ENCODE results near the gene OBSCN. TPM values are rescaled to one million over a fixed set of nuclear protein-coding genes. Genes with fewer than 3 reads are reported as not detected.

OBSCN gene
- total and polyA plus RNA-seq, 5 experiments from 2014 or later = 0.56 to 102 (median 4.9) TPM

DNA sequence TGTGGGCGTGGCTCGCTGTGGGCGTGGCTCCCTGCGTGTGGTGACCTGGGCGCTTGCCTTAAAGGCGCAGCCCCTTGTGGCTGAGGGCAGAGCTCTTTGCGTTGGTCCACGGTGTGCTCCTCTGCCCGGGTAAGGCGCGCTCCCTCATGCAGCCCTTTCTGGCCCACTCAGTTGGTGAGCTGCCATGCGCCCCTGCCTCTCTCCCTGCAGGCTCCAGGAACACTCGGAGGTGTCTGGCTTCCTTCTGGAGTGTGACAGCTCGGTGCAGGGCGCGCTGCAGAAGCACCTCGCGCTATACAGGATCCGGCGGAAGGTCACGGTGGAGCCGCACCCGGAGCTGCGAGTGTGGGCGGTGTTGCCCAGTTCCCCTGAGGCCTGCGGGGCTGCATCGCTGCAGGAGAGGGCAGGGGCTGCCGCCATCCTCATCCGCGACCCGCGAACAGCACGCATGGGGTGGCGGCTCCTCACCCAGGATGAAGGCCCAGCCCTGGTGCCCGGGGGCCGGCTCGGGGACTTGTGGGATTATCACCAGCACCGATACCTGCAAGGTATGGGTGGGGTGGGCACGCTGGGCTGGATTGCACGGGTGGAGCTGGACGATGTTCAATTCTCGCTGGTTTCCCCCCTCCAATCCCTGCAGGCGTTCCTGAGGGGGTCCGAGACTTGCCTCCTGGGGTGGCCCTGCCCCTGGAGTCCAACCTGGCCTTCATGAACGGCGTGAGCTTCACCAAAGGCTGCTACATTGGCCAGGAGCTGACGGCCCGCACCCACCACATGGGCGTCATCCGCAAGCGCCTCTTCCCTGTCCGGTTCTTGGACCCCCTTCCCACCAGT, 33.1 kb upstream of the OBSCN start:
- Mint-ChIP-seq H3K27ac (peak overlapping the region in 1 of 10 donors; percentile 40), H3K9me3 (no peaks in the 10 kb centered on the region), H3K36me3 (peaks cover 0 to 9% (median 0%) of the 10 kb centered on the region in 3 donors), H3K27me3 (no peaks in the 10 kb centered on the region), H3K4me1 (peaks cover 6 to 16% (median 14%) of the 10 kb centered on the region in 4 donors), H3K4me3 (no peak overlapping the region)
- POLR2A ChIA-PET = no interaction called here
- peak in 4 of 10 donors; percentile 37 to 54 (median 48) for DNase-seq
- peak; percentile 19 to 65 for ATAC-seq

DNA sequence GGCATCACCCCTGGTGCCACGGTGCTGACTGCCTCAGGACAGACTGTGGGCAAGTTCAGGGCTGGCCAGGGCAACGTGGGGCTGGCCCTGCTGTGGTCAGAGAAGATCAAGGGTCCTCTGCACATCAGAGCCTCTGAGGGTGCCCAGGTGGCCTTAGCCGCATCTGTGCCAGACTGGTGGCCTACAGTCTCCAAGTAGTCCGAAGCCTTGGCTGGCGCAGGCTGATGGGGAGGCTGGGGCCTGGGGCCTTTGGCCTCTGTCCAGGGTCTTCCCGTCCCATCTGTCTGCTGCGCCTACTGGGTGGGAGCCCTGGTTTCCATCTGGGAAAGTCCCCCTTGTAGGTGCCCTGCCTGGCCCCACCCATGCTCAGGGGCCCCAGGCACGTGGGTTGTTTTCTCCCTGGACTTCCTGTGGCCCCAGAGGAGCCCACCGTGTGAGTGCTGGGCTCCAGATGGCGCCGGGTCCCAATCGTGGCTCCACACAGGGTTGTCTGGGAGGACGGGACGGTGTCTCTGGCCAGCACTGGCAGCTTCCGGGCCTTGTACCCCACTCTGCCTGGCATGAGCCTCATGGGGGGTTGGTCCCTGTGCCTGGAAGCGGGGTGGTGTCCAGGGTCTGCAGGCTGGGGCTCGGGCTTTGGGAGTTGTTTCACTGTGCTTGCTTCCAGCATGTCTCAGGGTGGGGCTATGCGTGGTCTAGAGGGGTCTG, 32.4 kb upstream of the OBSCN start:
- no peak for ATAC-seq
- POLR2A ChIA-PET = no interaction called here
- H3K27ac Mint-ChIP-seq = peak overlapping the region in 1 of 10 donors; percentile 88
- no peak overlapping the region for H3K4me3 Mint-ChIP-seq
- no peaks in the 10 kb centered on the region for H3K9me3 Mint-ChIP-seq
- no peak for DNase-seq
- H3K36me3 Mint-ChIP-seq = peaks cover 0 to 8% (median 0%) of the 10 kb centered on the region in 3 donors
- H3K4me1 Mint-ChIP-seq = peaks cover 6 to 15% (median 15%) of the 10 kb centered on the region in 4 donors
- H3K27me3 Mint-ChIP-seq = no peaks in the 10 kb centered on the region

DNA sequence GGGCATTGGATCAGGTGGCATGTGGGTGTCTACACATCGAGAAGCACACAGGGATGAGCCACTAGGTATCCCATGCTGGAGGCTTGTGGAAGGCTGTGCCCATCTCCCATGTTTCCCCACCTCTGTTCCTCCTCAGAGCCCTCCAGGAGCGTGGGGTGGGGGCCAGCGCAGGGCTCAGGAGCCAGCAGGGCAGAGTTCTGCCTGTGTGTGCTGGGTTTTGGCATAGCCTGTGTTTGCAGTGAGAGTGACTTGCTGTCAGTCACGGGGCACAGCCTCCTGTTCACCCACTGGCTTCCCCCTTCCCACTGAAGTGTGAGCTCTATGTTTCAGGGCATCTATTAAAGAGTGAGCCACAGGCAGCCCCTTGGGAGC, 31.8 kb upstream of the OBSCN start:
- peaks cover 6 to 15% (median 14%) of the 10 kb centered on the region in 4 donors for H3K4me1 Mint-ChIP-seq
- POLR2A ChIA-PET = no interaction called here
- ATAC-seq = no peak
- no peak overlapping the region for H3K4me3 Mint-ChIP-seq
- H3K27ac Mint-ChIP-seq = peak overlapping the region in 1 of 10 donors; percentile 88
- H3K36me3 Mint-ChIP-seq = peaks cover 0 to 8% (median 0%) of the 10 kb centered on the region in 3 donors
- H3K27me3 Mint-ChIP-seq = no peaks in the 10 kb centered on the region
- H3K9me3 Mint-ChIP-seq = no peaks in the 10 kb centered on the region
- no peak for DNase-seq

DNA sequence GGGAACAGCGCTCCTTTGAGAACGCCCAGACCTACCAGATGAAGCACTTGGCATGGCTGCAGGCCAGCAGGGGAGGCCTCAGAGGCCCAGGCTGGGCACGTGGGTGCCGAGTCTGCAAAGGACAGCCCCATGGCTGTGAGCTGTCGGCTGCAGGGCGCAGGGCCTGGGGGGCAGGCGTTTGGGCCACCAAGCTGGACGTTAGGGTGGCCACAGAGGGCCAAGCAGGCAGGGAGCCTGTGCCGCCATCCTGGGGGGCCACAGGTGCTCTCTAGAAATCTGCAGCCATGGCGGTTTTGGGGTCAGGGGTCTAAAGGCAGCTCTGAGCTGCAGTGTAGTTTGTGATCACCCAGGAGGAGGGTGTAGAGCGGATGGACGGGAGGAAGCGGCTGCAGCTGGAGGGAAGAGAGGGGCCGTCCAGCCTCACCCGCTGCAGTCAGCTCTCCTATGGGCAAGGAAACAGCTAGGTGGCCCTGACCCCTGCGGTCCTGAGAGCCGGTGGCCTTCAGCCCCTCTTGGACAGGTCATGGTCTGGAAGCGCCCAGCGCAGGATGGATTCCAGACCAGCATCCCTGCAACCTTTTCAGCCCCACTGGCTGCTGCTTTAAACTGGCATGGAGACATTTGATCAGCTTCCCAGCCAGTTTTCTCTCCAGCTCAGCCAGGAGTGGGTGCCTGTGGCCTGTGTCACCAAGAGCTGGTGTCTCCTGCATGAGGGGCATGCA, 31.2 kb upstream of the OBSCN start:
- no peaks in the 10 kb centered on the region for H3K9me3 Mint-ChIP-seq
- POLR2A ChIA-PET = no interaction called here
- no peak for DNase-seq
- H3K36me3 Mint-ChIP-seq = peaks cover 0 to 8% (median 0%) of the 10 kb centered on the region in 3 donors
- ATAC-seq = no peak
- H3K27me3 Mint-ChIP-seq = no peaks in the 10 kb centered on the region
- no peak overlapping the region for H3K4me3 Mint-ChIP-seq
- H3K27ac Mint-ChIP-seq = no peak overlapping the region
- peaks cover 6 to 14% (median 12%) of the 10 kb centered on the region in 4 donors for H3K4me1 Mint-ChIP-seq

DNA sequence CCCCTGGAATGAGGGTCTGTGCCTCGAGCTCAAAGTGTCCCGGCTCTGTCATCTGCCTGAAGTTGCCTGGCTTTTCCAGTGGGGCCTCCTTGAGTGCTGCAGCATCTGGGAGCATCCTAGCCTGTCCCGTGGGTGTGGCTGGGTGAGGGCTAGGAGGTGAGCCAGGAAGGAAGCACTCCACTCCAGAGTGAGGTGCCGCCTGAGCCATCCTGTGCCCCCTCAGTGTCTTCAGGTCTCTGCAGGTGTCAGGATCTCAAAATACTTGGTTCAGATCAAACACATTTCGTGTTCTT, 30.7 kb upstream of the OBSCN start:
- Mint-ChIP-seq H3K36me3 (peaks cover 0 to 8% (median 0%) of the 10 kb centered on the region in 3 donors), H3K27me3 (no peaks in the 10 kb centered on the region), H3K4me1 (peaks cover 5 to 13% (median 10%) of the 10 kb centered on the region in 4 donors), H3K4me3 (no peak overlapping the region), H3K27ac (peak overlapping the region in 2 of 10 donors; percentile 12 to 31), H3K9me3 (no peaks in the 10 kb centered on the region)
- ATAC-seq (no peak), DNase-seq (no peak)
- POLR2A ChIA-PET = no interaction called here

- ATAC-seq = no peak
- Mint-ChIP-seq H3K4me1 (peaks cover under 1 to 8% (median 4%) of the 10 kb centered on the region in 4 donors), H3K36me3 (peaks cover 0 to 8% (median 0%) of the 10 kb centered on the region in 3 donors), H3K4me3 (peak overlapping the region in 1 of 10 donors; percentile 45), H3K27me3 (no peaks in the 10 kb centered on the region), H3K27ac (peak overlapping the region in 6 of 10 donors; percentile 31 to 77 (median 53)), H3K9me3 (no peaks in the 10 kb centered on the region)
- POLR2A ChIA-PET = interaction anchor here (1.5 kb wide), 1 partner anchor 10 kb away, joined by 4 read pairs; no protein-coding TSS in a partner anchor
- no peak for DNase-seq
These were observed 29.8 kb upstream of the OBSCN start for GRCh38 chr1:228177721-228178710.

GRCh38 chr1:228178737-228179684, 28.8 kb upstream of the OBSCN start:
- Mint-ChIP-seq H3K9me3 (no peaks in the 10 kb centered on the region), H3K4me3 (no peak overlapping the region), H3K27ac (peak overlapping the region in 5 of 10 donors; percentile 19 to 73 (median 49)), H3K27me3 (no peaks in the 10 kb centered on the region), H3K36me3 (peaks cover 0 to 8% (median 0%) of the 10 kb centered on the region in 3 donors), H3K4me1 (peaks cover 0 to 8% (median 4%) of the 10 kb centered on the region in 4 donors)
- ATAC-seq (no peak), DNase-seq (no peak)
- POLR2A ChIA-PET = interaction anchor here (0.6 to 1.5 kb wide), 3 partner anchors 11 to 380 kb away, joined by 3 to 5 read pairs (median 4); partner anchors contain the start of gene IBA57

DNA sequence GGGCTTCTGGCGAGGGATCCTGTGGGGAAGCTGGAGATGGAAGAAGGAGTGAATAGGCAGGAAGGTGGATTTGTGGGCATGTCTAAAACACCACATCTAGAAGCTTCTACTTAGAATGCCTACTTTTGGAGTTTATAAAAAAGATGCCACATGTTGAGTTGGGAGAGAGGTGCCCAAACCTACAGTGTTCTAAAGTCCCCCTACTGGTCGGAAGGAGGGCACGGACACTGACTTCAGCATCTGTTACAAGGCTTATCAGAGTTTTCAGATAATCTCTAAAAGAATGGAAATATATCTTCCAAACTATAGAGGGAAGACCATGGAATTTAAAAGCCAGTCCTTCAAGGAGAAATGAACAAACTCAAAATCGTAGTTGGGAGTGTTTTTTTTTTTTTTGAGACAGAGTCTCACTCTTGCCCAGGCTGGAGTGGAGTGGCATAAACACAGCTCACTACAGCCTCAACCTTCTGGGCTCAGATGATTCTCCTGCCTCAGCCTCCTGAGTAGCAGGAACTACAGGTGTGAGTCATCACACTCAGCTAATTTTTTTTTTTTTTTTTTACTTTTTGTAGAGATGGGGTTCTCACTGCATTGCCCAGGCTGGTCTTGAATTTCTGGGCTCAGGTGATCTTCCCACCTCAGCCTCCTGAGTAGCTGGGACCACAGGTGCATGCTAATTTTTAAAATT, 27.4 kb upstream of the OBSCN start:
- DNase-seq (no peak), ATAC-seq (peak; percentile 57 to 62)
- peak overlapping the region in 1 of 10 donors; percentile 7 for H3K4me3 Mint-ChIP-seq
- H3K9me3 Mint-ChIP-seq = no peaks in the 10 kb centered on the region
- no peaks in the 10 kb centered on the region for H3K27me3 Mint-ChIP-seq
- H3K36me3 Mint-ChIP-seq = peaks cover 0 to 8% (median 0%) of the 10 kb centered on the region in 3 donors
- peaks cover 3 to 11% (median 7%) of the 10 kb centered on the region in 4 donors for H3K4me1 Mint-ChIP-seq
- peak overlapping the region in 2 of 10 donors; percentile 26 to 56 for H3K27ac Mint-ChIP-seq
- POLR2A ChIA-PET = interaction anchor here (0.7 to 1.0 kb wide), 3 partner anchors 15 to 366 kb away, joined by 3 read pairs; partner anchors contain the start of gene IBA57

- peaks cover 8 to 18% (median 12%) of the 10 kb centered on the region in 4 donors for H3K4me1 Mint-ChIP-seq
- POLR2A ChIA-PET = interaction anchor here (0.7 to 1.0 kb wide), 2 partner anchors 16 to 365 kb away, joined by 3 read pairs; partner anchors contain the start of gene IBA57
- H3K27ac Mint-ChIP-seq = peak overlapping the region in 1 of 10 donors; percentile 31
- H3K36me3 Mint-ChIP-seq = peaks cover 0 to 8% (median 0%) of the 10 kb centered on the region in 3 donors
- no peaks in the 10 kb centered on the region for H3K9me3 Mint-ChIP-seq
- H3K27me3 Mint-ChIP-seq = no peaks in the 10 kb centered on the region
- no peak overlapping the region for H3K4me3 Mint-ChIP-seq
- no peak for DNase-seq
- ATAC-seq = no peak
These were observed 26.7 kb upstream of the OBSCN start for GRCh38 chr1:228180959-228181644.

DNA sequence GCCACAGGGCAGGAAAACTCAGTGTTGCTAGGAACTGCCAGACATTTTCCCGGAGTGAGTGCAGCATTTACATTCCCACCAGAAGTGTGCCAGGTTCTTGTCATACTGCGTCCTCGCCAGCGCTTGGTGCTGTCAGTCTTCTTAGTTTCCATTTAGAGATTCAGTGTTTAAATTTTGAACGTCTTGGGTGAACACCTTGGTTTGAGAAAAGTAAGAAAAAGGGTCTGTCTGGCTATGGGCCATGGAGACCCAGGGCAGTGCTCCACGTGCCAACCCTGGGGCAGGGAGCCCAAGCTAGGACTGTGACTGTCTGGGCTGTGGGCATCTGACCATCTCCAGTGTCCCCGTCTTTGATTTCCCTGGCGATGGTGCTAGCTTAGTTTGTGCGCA, 26.2 kb upstream of the OBSCN start:
- POLR2A ChIA-PET = interaction anchor here (1.0 kb wide), 1 partner anchor 16 kb away, joined by 3 read pairs; the partner anchor contains the start of gene IBA57
- Mint-ChIP-seq H3K4me3 (no peak overlapping the region), H3K4me1 (peaks cover 8 to 19% (median 14%) of the 10 kb centered on the region in 4 donors), H3K36me3 (peaks cover 0 to 6% (median 0%) of the 10 kb centered on the region in 3 donors), H3K27me3 (no peaks in the 10 kb centered on the region), H3K9me3 (no peaks in the 10 kb centered on the region), H3K27ac (peak overlapping the region in 1 of 10 donors; percentile 22)
- ATAC-seq = no peak
- DNase-seq = no peak
